CD14-positive monocyte (primary cell): ENCODE results near the gene ZNF593. TPM values are rescaled to one million over a fixed set of nuclear protein-coding genes. Genes with fewer than 3 reads are reported as not detected.

Experiments used
- DNase-seq, 3 donors: peaks; one replicate each; pipeline ENCODE4 v3.0.0-alpha.2; 2011 to 2022
- H2AFZ ChIP-seq: 2 replicates; pipeline ENCODE4 v1.6.0; 2012; ENCODE audit warnings: mild to moderate bottlenecking, low read depth, low read length, inconsistent platforms; ENCODE audit not compliant: insufficient read depth, poor library complexity, severe bottlenecking
- H3K27ac ChIP-seq, 2 donors: 1 replicate in 1 of 2; 2 replicates in 1 of 2; pipeline ENCODE4 v1.5.1; 2012 to 2013; ENCODE audit warnings: low read length in 2 of 2, control low read depth in 1 of 2, inconsistent platforms in 1 of 2, low read depth in 1 of 2, mild to moderate bottlenecking in 1 of 2
- H3K27me3 ChIP-seq, 2 donors: one replicate each; pipeline versions ENCODE4 v1.6.0 to v1.6.1; 2011 to 2013; ENCODE audit warnings: low read length in 2 of 2; ENCODE audit not compliant: control insufficient read depth in 2 of 2, insufficient read depth in 2 of 2
- H3K36me3 ChIP-seq, 2 donors: replicated peaks in 1 of 2; 1 replicate in 1 of 2; 2 replicates in 1 of 2; pipeline versions ENCODE4 v1.5.1 to v1.6.1; 2012 to 2013; ENCODE audit warnings: low read length in 2 of 2, control low read depth in 1 of 2, inconsistent platforms in 1 of 2, mild to moderate bottlenecking in 1 of 2; ENCODE audit not compliant: insufficient read depth in 2 of 2, control insufficient read depth in 1 of 2
- H3K4me1 ChIP-seq, 2 donors: 1 replicate in 1 of 2; 2 replicates in 1 of 2; pipeline versions ENCODE4 v1.5.1 to v1.6.1; 2012 to 2013; ENCODE audit warnings: low read length in 2 of 2, control low read depth in 1 of 2, inconsistent platforms in 1 of 2, mild to moderate bottlenecking in 1 of 2, moderate library complexity in 1 of 2; ENCODE audit not compliant: insufficient read depth in 2 of 2, control insufficient read depth in 1 of 2
- H3K4me2 ChIP-seq: replicated peaks from 2 replicates; pipeline ENCODE3; 2012; ENCODE audit warnings: low read length, moderate library complexity, mild to moderate bottlenecking; ENCODE audit not compliant: poor library complexity, severe bottlenecking; ENCODE audit errors: extremely low read depth
- H3K4me3 ChIP-seq, 3 experiments: fragments of 200-600 bp in 1 of 3; sonication (generic) in 1 of 3; replicated peaks in 1 of 3; 1 replicate in 2 of 3; 2 replicates in 1 of 3; pipeline ENCODE4 v1.5.1; 2011 to 2013; ENCODE audit warnings: low read length in 3 of 3, mild to moderate bottlenecking in 3 of 3, control low read depth in 2 of 3, low read depth in 2 of 3, inconsistent platforms in 1 of 3, moderate library complexity in 1 of 3
- H3K79me2 ChIP-seq: 2 replicates; pipeline ENCODE4 v1.6.0; 2012; ENCODE audit warnings: mild to moderate bottlenecking, control low read depth, inconsistent platforms, low read length, moderate library complexity; ENCODE audit not compliant: insufficient read depth
- H3K9ac ChIP-seq: 2 replicates; pipeline ENCODE4 v1.6.0; 2017; ENCODE audit warnings: low read length, mild to moderate bottlenecking; ENCODE audit not compliant: insufficient read depth, poor library complexity, severe bottlenecking
- H3K9me3 ChIP-seq, 2 donors: replicated peaks in 1 of 2; 1 replicate in 1 of 2; 2 replicates in 1 of 2; pipeline versions ENCODE4 v1.5.1 to v1.6.1; 2012 to 2013; ENCODE audit warnings: low read length in 2 of 2, control low read depth in 1 of 2; ENCODE audit not compliant: control insufficient read depth in 1 of 2, insufficient read depth in 1 of 2
- H4K20me1 ChIP-seq: 2 replicates; pipeline ENCODE4 v1.6.0; 2012; ENCODE audit warnings: mild to moderate bottlenecking, low read length, control low read depth, moderate library complexity; ENCODE audit not compliant: insufficient read depth
- H3K27ac Mint-ChIP-seq, 7 donors: one replicate each; pipeline ENCODE4 v1.8.0; 2020; ENCODE audit warnings: mild to moderate bottlenecking in 7 of 7, mixed read lengths in 7 of 7, moderate library complexity in 6 of 7, inconsistent platforms in 2 of 7
- H3K27me3 Mint-ChIP-seq, 3 donors: one replicate each; pipeline ENCODE4 v1.8.0; 2021 to 2022; ENCODE audit warnings: low read depth in 3 of 3, mild to moderate bottlenecking in 3 of 3, mixed read lengths in 3 of 3, moderate library complexity in 3 of 3, inconsistent platforms in 1 of 3
- H3K36me3 Mint-ChIP-seq, 2 donors: one replicate each; pipeline ENCODE4 v1.8.0; 2020; ENCODE audit warnings: mixed read lengths in 2 of 2, inconsistent platforms in 1 of 2, mild to moderate bottlenecking in 1 of 2
- H3K4me1 Mint-ChIP-seq: one replicate; pipeline ENCODE4 v1.8.0; 2020; ENCODE audit warnings: mild to moderate bottlenecking, mixed read lengths
- H3K4me3 Mint-ChIP-seq, 2 donors: one replicate each; pipeline ENCODE4 v1.8.0; 2020; ENCODE audit warnings: mild to moderate bottlenecking in 2 of 2, mixed read lengths in 2 of 2, moderate library complexity in 1 of 2
- H3K9me3 Mint-ChIP-seq, 7 donors: one replicate each; pipeline ENCODE4 v1.8.0; 2020 to 2022; ENCODE audit warnings: mixed read lengths in 7 of 7, mild to moderate bottlenecking in 6 of 7, moderate library complexity in 6 of 7, inconsistent platforms in 2 of 7
- CTCF ChIP-seq: fragments of 200-600 bp; IDR thresholded peaks from one replicate; pipeline ENCODE4 v1.8.0; 2022; ENCODE audit warnings: antibody characterized with exemption, mild to moderate bottlenecking
- WGBS: methylation state at CpG from one replicate; pipeline ENCODE4 v1.1.5; 2013; ENCODE audit warnings: missing lambda C conversion rate; ENCODE audit not compliant: insufficient coverage; 5-methylcytosine and 5-hydroxymethylcytosine counted together
- intact Hi-C, 2 donors: fragments of 100-400 bp; cut with micrococcal nuclease; formaldehyde crosslinking; loops; one replicate each; pipeline versions ENCODE4 v1.15.0 to v1.15.1; 2023
- polyA plus RNA-seq, 3 donors: library from polyadenylated mRNA; depleted of rRNA in 1 of 3; unstranded in 2 of 3; stranded (reverse) in 1 of 3; fragments of 300-500 nt in 2 of 3; fragments of >200 nt in 1 of 3; fragmentation: Illumina TruSeq in 2 of 3; gene quantifications; 1 replicate in 2 of 3; 2 replicates in 1 of 3; pipeline ENCODE4 v1.2.3, GENCODE V29; 2012 to 2021

ZNF593 gene
- polyA plus RNA-seq, 3 donors, result 23.6 to 36.5 (median 27.8) TPM

GRCh38 chr1:26175346-26175745 is 5.6 kb downstream of the ZNF593 start:
- Mint-ChIP-seq H3K9me3 (no peaks in the 10 kb centered on the region), H3K27ac (no peak overlapping the region), H3K27me3 (peaks cover 0 to 5% (median 2%) of the 10 kb centered on the region in 3 donors), H3K4me3 (no peak overlapping the region), H3K4me1 (peaks cover 10% of the 10 kb centered on the region), H3K36me3 (peaks cover 0 to 3% of the 10 kb centered on the region in 2 donors)
- Histone ChIP-seq H3K27me3 (no peaks in the 10 kb centered on the region), H4K20me1 (no peaks in the 10 kb centered on the region), H3K4me3 (no peak overlapping the region), H2AFZ (no peak overlapping the region), H3K9me3 (no peaks in the 10 kb centered on the region), H3K4me2 (no peak overlapping the region), H3K36me3 (no peaks in the 10 kb centered on the region), H3K27ac (no peak overlapping the region), H3K79me2 (peaks cover 7% of the 10 kb centered on the region), H3K9ac (no peak overlapping the region), H3K4me1 (peaks cover 7 to 9% of the 10 kb centered on the region in 2 donors)
- 75% methylated on average over 2 of the region's 8 CpGs for WGBS
- no peak for TF ChIP-seq CTCF
- DNase-seq, result no peak
- intact Hi-C loops, result no loop called here

- Histone ChIP-seq H2AFZ (no peak within 1 kb of the TSS), H3K9ac (no peak within 1 kb of the TSS), H3K27ac (no peak within 1 kb of the TSS), H3K9me3 (no peaks in the 10 kb centered on the region), H3K36me3 (no peaks in the 10 kb centered on the region), H3K79me2 (no peaks in the 10 kb centered on the region), H3K4me3 (no peak within 1 kb of the TSS), H3K4me1 (no peaks in the 10 kb centered on the region), H3K27me3 (no peaks in the 10 kb centered on the region), H3K4me2 (no peak within 1 kb of the TSS), H4K20me1 (no peaks in the 10 kb centered on the region)
- WGBS, result 57% methylated on average over 21 of the region's 21 CpGs
- Mint-ChIP-seq H3K4me3 (no peak within 1 kb of the TSS), H3K9me3 (no peaks in the 10 kb centered on the region), H3K27me3 (peaks cover 0 to 5% (median 2%) of the 10 kb centered on the region in 3 donors), H3K27ac (no peak within 1 kb of the TSS), H3K4me1 (peaks cover 3% of the 10 kb centered on the region), H3K36me3 (no peaks in the 10 kb centered on the region)
- DNase-seq, result no peak
- no peak for TF ChIP-seq CTCF
- intact Hi-C loops, result no loop called here
These were observed 7.5 kb downstream of the ZNF593 start, which contains the start of gene CNKSR1 for GRCh38 chr1:26177182-26177684. Gene CNKSR1, plus strand, starts transcription at chr1:26177491. Its CDS starts 57 bp downstream, at chr1:26177548.
